ENCODE measurements around the gene CARF. TPM values are rescaled to one million over a fixed set of nuclear protein-coding genes. Genes with fewer than 3 reads are reported as not detected.
A peak's percentile ranks its signal among the peaks of the same experiment; 100 is the strongest.

The CARF gene
- total and polyA plus RNA-seq, 2 donors (not counting 1 experiment from before 2014, with no cell fraction given) = 7.2 to 8.6 TPM

DNA sequence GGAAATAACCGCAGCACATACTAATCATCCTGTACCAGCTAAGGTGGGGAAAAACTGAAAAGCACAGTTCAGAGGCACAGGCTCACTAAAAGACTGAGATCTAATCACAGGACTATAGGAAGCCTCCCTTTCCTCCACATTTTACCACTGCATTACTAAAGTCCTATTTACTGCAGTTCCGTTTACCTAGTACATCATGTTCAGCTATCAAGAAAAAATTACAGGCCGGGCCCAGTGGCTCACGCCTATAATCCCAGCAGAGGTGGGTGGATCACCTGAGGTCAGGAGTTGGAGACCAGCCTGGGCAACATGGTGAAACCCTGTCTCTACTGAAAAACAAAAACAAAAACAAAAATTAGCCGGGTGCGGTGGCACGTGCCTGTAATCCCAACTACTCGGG lies 91.6 kb downstream of the CARF start:
- no peak overlapping the region for H3K27ac ChIP-seq (ENCODE audit: insufficient read depth, low read length)
- no peaks in the 10 kb centered on the region for H3K4me1 ChIP-seq (ENCODE audit: control insufficient read depth, extremely low read depth, insufficient read depth, low read length)
- no peak overlapping the region for H3K4me2 ChIP-seq (ENCODE audit: extremely low read depth, insufficient read depth, low read length)
- no peak for DNase-seq (ENCODE audit: low read depth in 2 of 2)
- H3K27me3 ChIP-seq (ENCODE audit: control insufficient read depth, insufficient read depth, low read length) = no peaks in the 10 kb centered on the region
- H3K9me3 ChIP-seq (ENCODE audit: control insufficient read depth, insufficient read depth, low read depth, low read length) = no peaks in the 10 kb centered on the region
- H3K79me2 ChIP-seq (ENCODE audit: control insufficient read depth, insufficient read depth, low read length) = no peaks in the 10 kb centered on the region
- H4K20me1 ChIP-seq (ENCODE audit: control insufficient read depth, extremely low read depth, insufficient read depth, low read length) = no peaks in the 10 kb centered on the region
- no peak for TF ChIP-seq EZH2 (IDR thresholded peaks at IDR 0.05; ENCODE audit: low read length, missing control alignments)
- TF ChIP-seq, protein P1, sequence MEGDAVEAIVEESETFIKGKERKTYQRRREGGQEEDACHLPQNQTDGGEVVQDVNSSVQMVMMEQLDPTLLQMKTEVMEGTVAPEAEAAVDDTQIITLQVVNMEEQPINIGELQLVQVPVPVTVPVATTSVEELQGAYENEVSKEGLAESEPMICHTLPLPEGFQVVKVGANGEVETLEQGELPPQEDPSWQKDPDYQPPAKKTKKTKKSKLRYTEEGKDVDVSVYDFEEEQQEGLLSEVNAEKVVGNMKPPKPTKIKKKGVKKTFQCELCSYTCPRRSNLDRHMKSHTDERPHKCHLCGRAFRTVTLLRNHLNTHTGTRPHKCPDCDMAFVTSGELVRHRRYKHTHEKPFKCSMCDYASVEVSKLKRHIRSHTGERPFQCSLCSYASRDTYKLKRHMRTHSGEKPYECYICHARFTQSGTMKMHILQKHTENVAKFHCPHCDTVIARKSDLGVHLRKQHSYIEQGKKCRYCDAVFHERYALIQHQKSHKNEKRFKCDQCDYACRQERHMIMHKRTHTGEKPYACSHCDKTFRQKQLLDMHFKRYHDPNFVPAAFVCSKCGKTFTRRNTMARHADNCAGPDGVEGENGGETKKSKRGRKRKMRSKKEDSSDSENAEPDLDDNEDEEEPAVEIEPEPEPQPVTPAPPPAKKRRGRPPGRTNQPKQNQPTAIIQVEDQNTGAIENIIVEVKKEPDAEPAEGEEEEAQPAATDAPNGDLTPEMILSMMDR (conservative IDR thresholded peaks at IDR 0.05 in 1 of 2, IDR thresholded peaks at IDR 0.05 in 1 of 2; ENCODE audit: low read depth in 1 of 2, low read length in 2 of 2) = no peak
- no peak overlapping the region for H3K4me3 ChIP-seq (replicated peaks in 1 of 4; ENCODE audit: control extremely low read depth in 1 of 4, insufficient read depth in 1 of 4, low read depth in 3 of 4, low read length in 4 of 4)
- H2AFZ ChIP-seq (ENCODE audit: low read length) = no peak overlapping the region
- no peak overlapping the region for H3K9ac ChIP-seq (ENCODE audit: insufficient read depth, low read length)
- H3K36me3 ChIP-seq (ENCODE audit: control insufficient read depth, insufficient read depth, low read length) = no peaks in the 10 kb centered on the region

DNA sequence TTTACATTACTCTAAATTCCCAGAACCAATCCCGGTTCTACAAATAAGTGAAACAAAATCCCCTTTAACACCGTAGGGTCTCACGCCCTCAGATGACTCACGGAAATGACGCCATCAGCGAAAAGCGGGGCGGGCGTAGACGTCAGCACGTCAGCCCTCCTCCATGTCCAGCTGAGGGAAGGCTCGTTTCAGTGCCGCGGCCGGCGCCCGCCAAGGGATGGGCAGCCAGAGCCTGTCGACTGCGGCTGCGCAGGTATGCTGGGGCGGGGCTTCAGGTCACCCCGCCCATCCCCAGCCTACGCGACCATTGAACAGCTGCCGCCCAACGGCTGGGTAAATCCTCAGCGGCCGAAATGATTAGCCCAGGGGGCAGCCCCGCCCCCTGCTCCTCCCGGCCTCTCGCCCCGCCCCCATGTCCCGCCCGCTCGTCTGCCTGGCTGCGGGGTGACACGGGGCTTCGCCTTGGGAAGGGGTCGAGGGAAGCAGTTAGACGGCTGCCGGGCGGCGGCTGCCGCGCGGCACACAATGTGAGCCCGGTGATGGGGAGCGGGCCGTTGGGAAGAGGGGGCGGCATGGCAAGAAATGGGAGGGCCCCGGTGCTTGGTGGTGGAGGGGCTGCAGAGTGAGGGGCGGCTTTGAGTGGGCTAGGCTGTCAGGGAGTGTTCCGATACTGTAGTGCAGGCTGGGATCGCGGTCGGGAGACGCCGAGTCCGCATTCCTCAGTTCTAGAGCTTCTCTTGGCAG lies 102.6 kb downstream of the CARF start, which contains the start of gene NBEAL1:
NBEAL1 (plus strand) TSS at position 420 of the 744 bp plus-strand sequence. CDS start 1,510 bp downstream, outside the sequence.
- no peak for TF ChIP-seq EZH2 (IDR thresholded peaks at IDR 0.05; ENCODE audit: low read length, missing control alignments)
- TF ChIP-seq, protein P1 (conservative IDR thresholded peaks at IDR 0.05 in 1 of 2, IDR thresholded peaks at IDR 0.05 in 1 of 2; ENCODE audit: low read depth in 1 of 2, low read length in 2 of 2) = no peak
- Histone ChIP-seq H3K9ac (ENCODE audit: insufficient read depth, low read length) (peak within 1 kb of the TSS; percentile 88), H3K79me2 (ENCODE audit: control insufficient read depth, insufficient read depth, low read length) (peaks cover 43% of the 10 kb centered on the region), H3K4me3 (replicated peaks in 1 of 4; ENCODE audit: control extremely low read depth in 1 of 4, insufficient read depth in 1 of 4, low read depth in 3 of 4, low read length in 4 of 4) (peak within 1 kb of the TSS; percentile 74 to 95 (median 93)), H3K27me3 (ENCODE audit: control insufficient read depth, insufficient read depth, low read length) (no peaks in the 10 kb centered on the region), H3K4me1 (ENCODE audit: control insufficient read depth, extremely low read depth, insufficient read depth, low read length) (no peaks in the 10 kb centered on the region), H4K20me1 (ENCODE audit: control insufficient read depth, extremely low read depth, insufficient read depth, low read length) (no peaks in the 10 kb centered on the region), H3K36me3 (ENCODE audit: control insufficient read depth, insufficient read depth, low read length) (no peaks in the 10 kb centered on the region), H3K9me3 (ENCODE audit: control insufficient read depth, insufficient read depth, low read depth, low read length) (no peaks in the 10 kb centered on the region), H2AFZ (ENCODE audit: low read length) (peak within 1 kb of the TSS; percentile 82), H3K4me2 (ENCODE audit: extremely low read depth, insufficient read depth, low read length) (peak within 1 kb of the TSS; percentile 88), H3K27ac (ENCODE audit: insufficient read depth, low read length) (peak within 1 kb of the TSS; percentile 96)
- peak; percentile 98 to 100 for DNase-seq (ENCODE audit: low read depth in 2 of 2)

DNA sequence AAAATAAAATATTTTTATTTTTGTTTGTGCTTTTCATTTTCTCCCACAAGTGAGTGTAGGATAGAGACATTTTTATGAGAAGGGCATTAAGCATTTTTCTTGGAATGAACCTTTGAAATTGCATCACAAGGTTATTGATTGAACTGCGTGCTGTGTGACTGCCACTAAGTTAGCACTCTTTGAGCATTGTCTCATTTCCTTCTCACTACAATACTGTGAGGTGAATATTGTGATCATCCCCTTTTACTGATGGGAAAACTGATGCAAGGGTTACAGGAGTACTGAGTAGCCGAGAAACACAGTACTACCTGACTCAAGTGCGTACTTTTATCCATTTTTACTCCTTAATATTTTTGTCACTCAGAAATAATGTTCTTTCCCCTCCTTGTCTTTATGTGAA lies 104.6 kb downstream of the CARF start:
- Histone ChIP-seq H3K9me3 (ENCODE audit: control insufficient read depth, insufficient read depth, low read depth, low read length) (no peaks in the 10 kb centered on the region), H3K4me1 (ENCODE audit: control insufficient read depth, extremely low read depth, insufficient read depth, low read length) (no peaks in the 10 kb centered on the region), H3K79me2 (ENCODE audit: control insufficient read depth, insufficient read depth, low read length) (peaks cover 58% of the 10 kb centered on the region), H3K36me3 (ENCODE audit: control insufficient read depth, insufficient read depth, low read length) (no peaks in the 10 kb centered on the region), H2AFZ (ENCODE audit: low read length) (no peak overlapping the region), H3K9ac (ENCODE audit: insufficient read depth, low read length) (no peak overlapping the region), H3K27me3 (ENCODE audit: control insufficient read depth, insufficient read depth, low read length) (no peaks in the 10 kb centered on the region), H4K20me1 (ENCODE audit: control insufficient read depth, extremely low read depth, insufficient read depth, low read length) (no peaks in the 10 kb centered on the region), H3K27ac (ENCODE audit: insufficient read depth, low read length) (no peak overlapping the region), H3K4me3 (replicated peaks in 1 of 4; ENCODE audit: control extremely low read depth in 1 of 4, insufficient read depth in 1 of 4, low read depth in 3 of 4, low read length in 4 of 4) (peak overlapping the region; percentile 60 to 95 (median 74)), H3K4me2 (ENCODE audit: extremely low read depth, insufficient read depth, low read length) (peak overlapping the region; percentile 95)
- TF ChIP-seq EZH2 (IDR thresholded peaks at IDR 0.05; ENCODE audit: low read length, missing control alignments) = no peak
- TF ChIP-seq, protein P1 (conservative IDR thresholded peaks at IDR 0.05 in 1 of 2, IDR thresholded peaks at IDR 0.05 in 1 of 2; ENCODE audit: low read depth in 1 of 2, low read length in 2 of 2) = no peak
- DNase-seq (ENCODE audit: low read depth in 2 of 2) = no peak

Data from fibroblast of lung (primary cell).